H1 (cell line): ENCODE results near the gene TFRC. TPM values are rescaled to one million over a fixed set of nuclear protein-coding genes. Genes with fewer than 3 reads are reported as not detected.

Experiments
- CTCF ChIA-PET: fragments of 300-600 bp; sonication (Branson Sonifier 250); formaldehyde crosslinking; loops from one replicate; lab custom pipeline; 2021; ENCODE audit not compliant: partially characterized antibody; lab: Charles Lee
- POLR2A ChIA-PET: fragments of 300-600 bp; sonication (Branson Sonifier 250); formaldehyde crosslinking; loops from one replicate; lab custom pipeline; 2021; ENCODE audit warnings: inconsistent platforms; ENCODE audit not compliant: partially characterized antibody; lab: Charles Lee
- DNase-seq, 2 experiments: peaks; one replicate each; pipeline versions ENCODE4 v3.0.0 to v3.0.0-alpha.2; 2010 to 2022; ENCODE audit warnings: low spot score in 2 of 2, low read depth in 1 of 2, mixed read lengths in 1 of 2
- FAIRE-seq: peaks from 2 replicates; lab custom pipeline; 2011; peaks lifted over from hg19 to GRCh38; lab: Jason Lieb, UNC
- H2AFZ ChIP-seq: 2 replicates; pipeline ENCODE4 v1.8.1; 2012; ENCODE audit warnings: low read length, inconsistent platforms
- H2AK5ac ChIP-seq: 2 replicates; pipeline ENCODE4 v1.6.1; 2013; ENCODE audit warnings: low read depth, low read length
- H2BK120ac ChIP-seq: replicated peaks from 2 replicates; pipeline ENCODE3; 2013; ENCODE audit warnings: low read depth, low read length, inconsistent platforms
- H2BK12ac ChIP-seq: 2 replicates; pipeline ENCODE4 v1.6.1; 2013; ENCODE audit warnings: low read depth, low read length
- H2BK15ac ChIP-seq: 2 replicates; pipeline ENCODE4 v1.6.1; 2013; ENCODE audit warnings: low read length
- H2BK20ac ChIP-seq: 2 replicates; pipeline ENCODE4 v1.6.1; 2013; ENCODE audit warnings: low read length
- H2BK5ac ChIP-seq: 2 replicates; pipeline ENCODE4 v1.6.1; 2013; ENCODE audit warnings: low read depth, low read length
- H3K14ac ChIP-seq: 2 replicates; pipeline ENCODE4 v1.6.1; 2013; ENCODE audit warnings: inconsistent platforms; ENCODE audit not compliant: insufficient read length
- H3K18ac ChIP-seq: 2 replicates; pipeline ENCODE4 v1.6.1; 2013; ENCODE audit warnings: low read length; ENCODE audit errors: extremely low read depth
- H3K23ac ChIP-seq: 2 replicates; pipeline ENCODE4 v1.6.1; 2013; ENCODE audit warnings: inconsistent platforms; ENCODE audit not compliant: insufficient read length
- H3K23me2 ChIP-seq: 2 replicates; pipeline ENCODE4 v1.6.1; 2013; ENCODE audit warnings: low read depth, low read length
- H3K27ac ChIP-seq: 2 replicates; pipeline ENCODE4 v1.6.1; 2011; ENCODE audit warnings: low read depth, low read length, inconsistent platforms
- H3K27me3 ChIP-seq, 4 experiments: replicated peaks in 1 of 4; 1 replicate in 1 of 4; 2 replicates in 3 of 4; pipeline versions ENCODE4 v1.6.1 to v1.8.1; 2011 to 2013; ENCODE audit warnings: low read length in 3 of 4, mild to moderate bottlenecking in 3 of 4, inconsistent platforms in 2 of 4, mixed read lengths in 2 of 4, moderate library complexity in 1 of 4; ENCODE audit not compliant: control insufficient read depth in 3 of 4, insufficient read depth in 3 of 4; ENCODE audit errors: extremely low read depth in 1 of 4
- H3K36me3 ChIP-seq, 4 experiments: 2 replicates each; pipeline versions ENCODE4 v1.6.1 to v1.8.1; 2011 to 2013; ENCODE audit warnings: mild to moderate bottlenecking in 4 of 4, low read length in 3 of 4, moderate library complexity in 2 of 4, control low read depth in 1 of 4, inconsistent platforms in 1 of 4; ENCODE audit not compliant: insufficient read depth in 4 of 4, control insufficient read depth in 2 of 4
- H3K4ac ChIP-seq: replicated peaks from 2 replicates; pipeline ENCODE3; 2013; ENCODE audit warnings: low read length, low read depth, mixed read lengths, inconsistent platforms; ENCODE audit not compliant: insufficient read length
- H3K4me1 ChIP-seq, 4 experiments: replicated peaks in 1 of 4; 1 replicate in 1 of 4; 2 replicates in 3 of 4; pipeline versions ENCODE4 v1.6.1 to v1.8.1; 2011 to 2013; ENCODE audit warnings: low read length in 3 of 4, inconsistent platforms in 2 of 4, mixed read lengths in 1 of 4; ENCODE audit not compliant: insufficient read depth in 4 of 4, control insufficient read depth in 3 of 4
- H3K4me2 ChIP-seq, 2 experiments: 2 replicates each; pipeline versions ENCODE4 v1.6.1 to v1.8.1; 2011 to 2013; ENCODE audit warnings: low read depth in 2 of 2, low read length in 2 of 2, control low read depth in 1 of 2, inconsistent platforms in 1 of 2, mild to moderate bottlenecking in 1 of 2; ENCODE audit not compliant: insufficient read depth in 1 of 2
- H3K4me3 ChIP-seq, 4 experiments: fragments of 200-600, 300-600 bp in 1 of 4; sonication (generic), shearing (Covaris generic), sonication (Bioruptor Twin) in 1 of 4; 2 replicates each; pipeline versions ENCODE4 v1.5.1 to v1.8.1; 2011 to 2016; ENCODE audit warnings: low read length in 4 of 4, low read depth in 3 of 4, control low read depth in 2 of 4, inconsistent platforms in 2 of 4, mild to moderate bottlenecking in 2 of 4, mixed read lengths in 1 of 4, moderate library complexity in 1 of 4; ENCODE audit not compliant: insufficient read depth in 2 of 4; ENCODE audit errors: extremely low read depth in 1 of 4
- H3K56ac ChIP-seq: replicated peaks from 2 replicates; pipeline ENCODE3; 2013; ENCODE audit warnings: low read depth, mild to moderate bottlenecking, mixed read lengths, low read length, inconsistent platforms; ENCODE audit not compliant: insufficient read length
- H3K79me1 ChIP-seq: 2 replicates; pipeline ENCODE4 v1.6.1; 2013; ENCODE audit warnings: low read depth, low read length, control low read depth
- H3K79me2 ChIP-seq, 2 experiments: 2 replicates each; pipeline versions ENCODE4 v1.6.1 to v1.8.1; 2012 to 2013; ENCODE audit warnings: low read length in 2 of 2, mild to moderate bottlenecking in 2 of 2, inconsistent platforms in 1 of 2; ENCODE audit not compliant: insufficient read depth in 2 of 2, control insufficient read depth in 1 of 2
- H3K9ac ChIP-seq, 4 experiments: replicated peaks in 1 of 4; 1 replicate in 1 of 4; 2 replicates in 3 of 4; pipeline versions ENCODE4 v1.6.1 to v1.8.1; 2011 to 2013; ENCODE audit warnings: low read depth in 3 of 4, low read length in 3 of 4, control low read depth in 2 of 4, mild to moderate bottlenecking in 2 of 4, moderate library complexity in 2 of 4, inconsistent platforms in 1 of 4; ENCODE audit errors: extremely low read depth in 1 of 4
- H3K9me3 ChIP-seq, 2 experiments: 2 replicates each; pipeline versions ENCODE4 v1.6.1 to v1.8.1; 2012 to 2013; ENCODE audit warnings: mild to moderate bottlenecking in 2 of 2, moderate library complexity in 2 of 2, control low read depth in 1 of 2, inconsistent platforms in 1 of 2, low read depth in 1 of 2, low read length in 1 of 2, mixed read lengths in 1 of 2; ENCODE audit not compliant: insufficient read depth in 2 of 2
- H4K20me1 ChIP-seq, 2 experiments: replicated peaks in 1 of 2; 2 replicates each; pipeline versions ENCODE3 to v1.8.1; 2011 to 2013; ENCODE audit warnings: inconsistent platforms in 2 of 2, low read length in 2 of 2, mild to moderate bottlenecking in 1 of 2; ENCODE audit not compliant: insufficient read depth in 2 of 2, control insufficient read depth in 1 of 2
- H4K5ac ChIP-seq: 2 replicates; pipeline ENCODE4 v1.6.1; 2013; ENCODE audit warnings: low read length, low read depth, mixed read lengths, inconsistent platforms; ENCODE audit not compliant: insufficient read length
- H4K8ac ChIP-seq: 2 replicates; pipeline ENCODE4 v1.8.0; 2013; ENCODE audit warnings: mild to moderate bottlenecking, moderate library complexity, low read length, inconsistent platforms; ENCODE audit not compliant: insufficient read depth; ENCODE audit errors: extremely low read depth
- H4K91ac ChIP-seq: replicated peaks from 2 replicates; pipeline ENCODE3; 2013; ENCODE audit warnings: low read length, mixed read lengths, inconsistent platforms; ENCODE audit not compliant: insufficient read length
- BACH1 ChIP-seq: IDR thresholded peaks from 2 replicates; pipeline ENCODE4 v1.6.1; 2012; ENCODE audit warnings: low read length, improper control_type of control experiment
- BCL11A ChIP-seq, 2 experiments: IDR thresholded peaks; one replicate each; pipeline ENCODE4 v1.6.1; 2011; ENCODE audit warnings: low read depth in 2 of 2, low read length in 2 of 2, mild to moderate bottlenecking in 2 of 2
- CHD1 ChIP-seq: IDR thresholded peaks from 2 replicates; pipeline ENCODE4 v1.6.1; 2012; ENCODE audit warnings: low read depth, low read length, improper control_type of control experiment
- JUN ChIP-seq: IDR thresholded peaks from 2 replicates; pipeline ENCODE4 v1.6.1; 2011; ENCODE audit warnings: low read depth, mild to moderate bottlenecking, improper control_type of control experiment, low read length
- KDM5A ChIP-seq: fragments of 200-600 bp; IDR thresholded peaks from 2 replicates; pipeline ENCODE4 v1.7.1; 2012; ENCODE audit warnings: mild to moderate bottlenecking, low read length, inconsistent platforms, mixed read lengths
- NANOG ChIP-seq: IDR thresholded peaks from 2 replicates; pipeline ENCODE4 v1.6.1; 2011; ENCODE audit warnings: low read length, low read depth, mild to moderate bottlenecking, inconsistent platforms; ENCODE audit not compliant: insufficient read depth, poor library complexity, severe bottlenecking
- PHF8 ChIP-seq: fragments of 200-600 bp; sonication (generic); conservative IDR thresholded peaks from 2 replicates; pipeline ENCODE4 v1.7.1; 2012; ENCODE audit warnings: low read depth, mild to moderate bottlenecking, inconsistent platforms, low read length, moderate library complexity
- POU5F1 ChIP-seq: IDR thresholded peaks from 2 replicates; pipeline ENCODE4 v1.6.1; 2011; ENCODE audit warnings: low read depth, mild to moderate bottlenecking, low read length, moderate library complexity
- RAD21 ChIP-seq, 2 experiments: IDR thresholded peaks in 1 of 2; conservative IDR thresholded peaks in 1 of 2; 2 replicates each; pipeline ENCODE4 v1.6.1; 2011; ENCODE audit warnings: low read depth in 2 of 2, low read length in 2 of 2, improper control_type of control experiment in 1 of 2, inconsistent platforms in 1 of 2, mild to moderate bottlenecking in 1 of 2, moderate library complexity in 1 of 2
- SIRT6 ChIP-seq: IDR thresholded peaks from one replicate; pipeline ENCODE4 v1.7.1; 2012; ENCODE audit warnings: low read length, inconsistent platforms
- SP1 ChIP-seq: IDR thresholded peaks from 2 replicates; pipeline ENCODE4 v1.6.1; 2011; ENCODE audit warnings: low read depth, low read length
- SP2 ChIP-seq: IDR thresholded peaks from 2 replicates; pipeline ENCODE4 v1.6.1; 2012; ENCODE audit warnings: mild to moderate bottlenecking, low read length, inconsistent platforms
- TAF1 ChIP-seq: IDR thresholded peaks from 2 replicates; pipeline ENCODE4 v1.6.1; 2011; ENCODE audit warnings: mild to moderate bottlenecking, low read depth, low read length
- TCF12 ChIP-seq: IDR thresholded peaks from 2 replicates; pipeline ENCODE4 v1.6.1; 2011; ENCODE audit warnings: low read depth, mild to moderate bottlenecking, low read length
- WGBS, 2 experiments: shearing (Covaris generic) in 1 of 2; methylation state at CpG; one replicate each; pipeline versions ENCODE4 v1.1.6 to v1.1.7; 2013 to 2015; ENCODE audit warnings: low lambda C conversion rate in 2 of 2, mixed read lengths in 2 of 2, inconsistent platforms in 1 of 2, low coverage in 1 of 2, missing lambda C conversion rate in 1 of 2; ENCODE audit not compliant: insufficient replicate concordance in 2 of 2, insufficient coverage in 1 of 2, insufficient read length in 1 of 2; ENCODE audit errors: extremely low coverage in 1 of 2, missing lambda C conversion rate in 1 of 2; 5-methylcytosine and 5-hydroxymethylcytosine counted together
- polyA plus RNA-seq, 7 experiments: library from polyadenylated mRNA; depleted of rRNA in 3 of 7; stranded (reverse) in 5 of 7; unstranded in 2 of 7; fragments of >200 nt in 5 of 7; fragments of 200-250 nt in 2 of 7; gene quantifications; 1 replicate in 5 of 7; 2 replicates in 1 of 7; 4 replicates in 1 of 7; pipeline versions ENCODE4 v1.2.1 to v1.2.3, GENCODE V29; 2011 to 2013; ENCODE audit warnings: missing spikeins in 2 of 7, mixed read lengths in 2 of 7
- total RNA-seq: library from RNA; stranded (reverse); fragmentation: NEBNext Ultra II Directional; extraction: Animal tissue kit (Norgen Biotek cat#: 25700); gene quantifications from 2 replicates; pipeline ENCODE4 v1.2.1, GENCODE V29; 2021

TFRC gene
- total and polyA plus RNA-seq, 2 of the 8 experiments (the other 6 are each of a cell fraction or from before 2014, with no cell fraction given) = 67.3 to 161 TPM

DNA sequence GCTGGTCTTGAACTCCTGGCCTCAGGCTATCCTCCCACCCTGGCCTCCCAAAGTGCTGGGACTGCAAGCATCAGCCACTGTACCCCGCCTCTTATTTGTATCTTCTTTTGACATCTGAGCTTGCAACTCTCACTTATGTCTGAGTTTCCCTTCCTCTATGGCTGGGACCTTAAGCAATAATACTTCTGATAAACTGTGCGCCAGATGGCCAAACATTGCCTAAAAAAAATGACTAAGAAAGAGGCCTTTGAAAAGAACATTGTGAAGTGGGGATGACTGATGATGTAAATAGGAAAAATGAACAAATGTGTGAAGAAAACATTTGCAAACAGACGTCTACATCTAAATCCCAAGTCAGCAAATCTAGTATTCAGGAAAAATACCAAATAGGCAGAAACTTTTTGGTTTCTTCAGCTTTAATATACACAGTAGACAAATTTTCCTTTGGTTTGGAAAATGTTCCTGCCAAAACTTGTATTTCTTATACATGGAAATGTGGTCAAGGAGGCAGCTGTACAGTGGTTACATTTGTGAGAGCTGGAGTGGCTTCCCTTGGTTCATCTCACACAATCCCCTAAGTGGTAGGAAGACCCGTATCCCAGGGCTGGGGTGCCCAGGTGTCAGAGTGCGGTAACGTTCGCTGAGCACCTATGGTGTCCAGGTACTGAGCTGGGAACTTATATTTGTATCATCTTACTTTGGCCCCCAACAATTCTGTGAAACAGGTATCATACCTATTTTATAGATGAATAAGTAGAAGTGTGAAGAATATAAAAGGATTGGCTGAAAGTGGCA is 11.6 kb upstream of the TFRC start:
- no peak overlapping the region for H4K5ac ChIP-seq
- WGBS, 2 experiments = 84% methylated on average over 7 of the region's 7 CpGs; no CpG with 5 or more reads in 1 of the 2 experiments
- no peak for TF ChIP-seq KDM5A
- TF ChIP-seq PHF8 = no peak
- no peak for TF ChIP-seq TAF1
- no peak for TF ChIP-seq CHD1
- TF ChIP-seq SIRT6 = no peak
- TF ChIP-seq JUN = no peak
- no peak for TF ChIP-seq TCF12
- TF ChIP-seq POU5F1 = no peak
- TF ChIP-seq SP2 = no peak
- TF ChIP-seq BCL11A (IDR thresholded peaks at IDR 0.05; ENCODE audit: low read depth in 2 of 2, low read length in 2 of 2) = no peak
- TF ChIP-seq BACH1 = no peak
- no peak for TF ChIP-seq RAD21 (IDR thresholded peaks at IDR 0.05 in 1 of 2, conservative IDR thresholded peaks at IDR 0.05 in 1 of 2; ENCODE audit: low read depth in 2 of 2, low read length in 2 of 2)
- TF ChIP-seq SP1 = no peak
- TF ChIP-seq NANOG = no peak

More for the DNA sequence above, 11.6 kb upstream of the TFRC start:
- H3K18ac ChIP-seq = no peak overlapping the region
- no peak overlapping the region for H3K56ac ChIP-seq
- H3K4me3 ChIP-seq = no peak overlapping the region
- H3K9ac ChIP-seq = no peak overlapping the region
- POLR2A ChIA-PET = interaction anchor here (0.6 to 1.8 kb wide), 5 partner anchors 9 to 117 kb away, joined by 3 to 10 read pairs (median 4); partner anchors contain the start of genes TFRC and ZDHHC19
- no peak overlapping the region for H2AK5ac ChIP-seq
- H3K79me1 ChIP-seq = no peaks in the 10 kb centered on the region
- H2BK120ac ChIP-seq = no peak overlapping the region
- H3K23ac ChIP-seq = no peak overlapping the region
- no peak for FAIRE-seq
- no peak overlapping the region for H3K4ac ChIP-seq
- no peak overlapping the region for H2BK5ac ChIP-seq
- no peak for DNase-seq
- no peak overlapping the region for H4K91ac ChIP-seq
- H4K20me1 ChIP-seq = no peaks in the 10 kb centered on the region
- H4K8ac ChIP-seq = no peak overlapping the region
- H2BK12ac ChIP-seq = no peak overlapping the region
- H3K27ac ChIP-seq = no peak overlapping the region
- no peaks in the 10 kb centered on the region for H3K27me3 ChIP-seq
- no peaks in the 10 kb centered on the region for H3K4me1 ChIP-seq
- H2BK15ac ChIP-seq = no peak overlapping the region
- no peak overlapping the region for H2BK20ac ChIP-seq
- H3K79me2 ChIP-seq = no peaks in the 10 kb centered on the region
- no peak overlapping the region for H3K14ac ChIP-seq
- H3K36me3 ChIP-seq = no peaks in the 10 kb centered on the region
- no peak overlapping the region for H3K4me2 ChIP-seq
- no peak overlapping the region for H2AFZ ChIP-seq
- no peaks in the 10 kb centered on the region for H3K23me2 ChIP-seq
- H3K9me3 ChIP-seq = no peaks in the 10 kb centered on the region
- CTCF ChIA-PET = interaction anchor here (0.6 to 6.6 kb wide), 10 partner anchors 15 to 427 kb away, joined by 3 to 63 read pairs (median 4); no protein-coding TSS in a partner anchor
